HT-29 (cell line): ENCODE measurements around the gene ZNF805. TPM values are rescaled to one million over a fixed set of nuclear protein-coding genes. Genes with fewer than 3 reads are reported as not detected.
"Not testable (repeated sequence)": the region's sequence is repeated elsewhere in the genome, so short reads cannot be mapped to it uniquely, and the experiment has no call there.

Experiments used
- DNase-seq: peaks from one replicate; pipeline ENCODE4 v3.0.0-alpha.2; 2015; ENCODE audit warnings: low spot score
- total RNA-seq: library from RNA; depleted of rRNA; stranded (reverse); fragments of >200 nt; shearing (Covaris generic); gene quantifications from 2 replicates; pipeline ENCODE4 v1.2.3, GENCODE V29; 2014; rRNA removed

The ZNF805 gene
- total RNA-seq, result 9.3 and 13.5 TPM in 2 replicates

DNA sequence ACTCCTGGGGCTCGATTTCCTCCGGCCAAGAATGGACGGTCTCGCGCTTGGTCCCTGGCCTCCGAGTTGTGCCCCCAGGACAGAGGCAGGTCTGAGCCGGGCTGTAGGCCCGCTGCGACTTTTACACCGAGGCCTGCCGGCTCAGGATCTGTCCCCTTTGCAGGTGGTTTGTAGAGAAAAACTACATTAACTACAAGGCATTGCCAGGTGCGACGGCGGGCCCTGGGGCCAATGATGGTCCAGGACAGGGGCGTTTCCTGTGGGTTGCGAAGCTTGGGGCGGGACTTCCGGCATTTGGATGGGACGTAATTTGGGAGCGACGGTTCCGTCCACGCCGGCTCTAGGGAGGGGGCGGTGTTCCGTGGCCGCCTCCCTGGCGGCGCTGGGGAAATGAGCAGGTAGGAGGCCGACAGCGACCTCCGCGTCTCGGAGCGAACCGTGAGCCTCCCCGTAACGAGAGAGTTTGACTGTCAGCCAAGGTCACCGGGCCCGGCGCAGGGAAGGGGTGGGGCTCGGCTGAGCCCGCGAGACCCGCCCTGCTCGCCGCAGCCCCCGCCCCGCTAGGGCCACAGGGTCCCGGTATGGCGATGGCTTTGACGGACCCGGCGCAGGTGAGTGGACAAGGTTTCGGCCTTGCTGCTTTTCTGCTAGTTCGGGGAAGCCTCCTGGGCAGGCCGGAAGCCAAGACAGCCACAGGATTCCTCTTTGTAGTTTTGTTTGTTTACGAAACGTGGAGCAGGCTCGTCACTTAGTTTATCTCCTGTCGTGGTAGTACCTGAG lies at the start of gene ZNF805:
Gene ZNF805, plus strand, starts transcription at position 322 of the 780 bp plus-strand sequence. Its CDS starts 260 bp downstream, at position 582.
- peak; percentile 99 for DNase-seq

DNA sequence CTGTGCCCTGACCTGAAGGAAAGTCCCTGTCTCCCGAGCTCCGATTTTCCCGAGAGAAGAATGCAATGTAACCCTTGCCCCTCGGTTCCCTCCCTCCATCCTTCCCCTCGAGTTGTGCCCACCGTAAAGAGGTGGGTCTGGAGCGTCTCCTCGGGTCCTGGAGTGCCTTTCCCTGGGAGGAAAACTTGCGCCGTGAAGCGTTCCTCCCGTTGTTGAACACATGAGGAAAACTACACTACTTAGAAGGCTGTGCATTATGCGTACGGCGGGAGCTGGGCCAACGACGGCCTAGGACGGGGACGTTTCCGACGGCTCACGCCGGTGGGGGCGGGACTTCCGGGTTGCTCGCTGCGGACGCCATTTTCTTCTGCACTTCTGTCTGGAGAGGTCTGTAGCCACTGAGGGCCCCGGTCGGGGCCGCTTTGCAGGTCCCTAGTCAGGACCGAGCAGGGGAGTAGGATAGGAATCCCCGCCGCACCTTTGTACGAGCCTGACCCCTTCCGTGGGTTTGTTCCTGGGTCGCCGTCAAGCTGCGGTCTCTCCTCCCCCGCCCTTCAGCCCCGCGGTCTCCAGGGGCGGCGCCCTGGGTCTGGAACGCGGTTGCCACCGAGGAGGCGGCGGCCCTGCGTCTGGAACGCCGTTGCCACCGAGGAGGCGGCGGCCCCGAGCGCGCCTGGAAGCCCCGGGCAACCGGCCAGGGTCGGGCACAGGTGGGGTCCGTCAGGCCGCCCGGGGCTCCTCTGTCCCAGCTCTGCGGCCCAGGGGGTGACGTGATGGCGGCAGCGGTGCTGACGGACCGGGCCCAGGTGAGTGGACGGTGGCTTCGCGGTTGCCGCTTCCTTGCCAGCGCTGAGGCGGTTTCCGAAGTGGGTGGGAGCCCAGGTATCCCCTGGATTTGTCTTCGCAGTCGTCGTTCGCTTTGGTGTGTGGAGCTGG lies 49.0 kb upstream of the ZNF805 start, which contains the start of gene ZNF264:
Gene ZNF264, plus strand, starts transcription at position 360 of the 936 bp plus-strand sequence. Its CDS starts 414 bp downstream, at position 774.
- DNase-seq, result peak; percentile 86

- no peak for DNase-seq
These were observed 48.4 kb upstream of the ZNF805 start for GRCh38 chr19:57192077-57192420.

DNA sequence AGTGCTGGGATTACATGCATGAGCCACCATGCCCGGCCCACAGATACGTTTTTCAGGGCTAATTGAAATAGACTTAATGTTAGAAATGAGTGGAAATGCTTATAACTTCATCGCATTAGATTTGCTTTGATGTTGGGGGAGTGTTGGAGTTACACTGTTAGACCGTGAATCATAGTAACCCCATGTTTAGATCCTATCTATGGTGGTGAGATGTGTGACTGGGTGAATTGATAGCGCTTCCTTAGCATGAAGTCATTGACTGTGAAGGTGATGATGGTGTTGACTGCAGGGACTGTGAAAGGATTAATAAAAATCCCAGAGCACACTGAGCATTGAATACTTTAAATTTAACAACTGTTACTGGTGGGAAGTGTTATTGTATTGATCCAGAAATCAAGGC lies 47.4 kb upstream of the ZNF805 start:
- DNase-seq, result no peak

GRCh38 chr19:57197874-57198273 lies 42.6 kb upstream of the ZNF805 start:
- not testable (repeated sequence) for DNase-seq

DNA sequence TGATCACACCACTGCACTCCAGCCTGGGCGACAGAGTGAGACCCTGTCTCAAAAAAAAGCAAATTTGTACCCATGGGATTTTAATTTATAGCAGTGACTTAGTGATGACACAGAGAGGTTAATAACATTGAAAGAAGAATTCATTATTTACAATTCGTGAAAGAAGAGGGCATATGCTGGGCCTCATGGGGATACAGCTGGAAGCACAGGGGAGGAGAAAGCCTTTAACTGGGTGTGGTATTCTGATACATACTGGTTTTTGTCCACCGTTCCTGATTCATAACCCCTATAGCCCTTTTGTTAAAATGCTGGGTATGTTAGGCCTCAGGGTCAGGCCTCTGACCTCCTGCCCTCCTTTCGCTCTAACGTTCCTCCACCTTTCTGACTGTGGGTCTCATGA lies 38.3 kb upstream of the ZNF805 start:
- no peak for DNase-seq

DNA sequence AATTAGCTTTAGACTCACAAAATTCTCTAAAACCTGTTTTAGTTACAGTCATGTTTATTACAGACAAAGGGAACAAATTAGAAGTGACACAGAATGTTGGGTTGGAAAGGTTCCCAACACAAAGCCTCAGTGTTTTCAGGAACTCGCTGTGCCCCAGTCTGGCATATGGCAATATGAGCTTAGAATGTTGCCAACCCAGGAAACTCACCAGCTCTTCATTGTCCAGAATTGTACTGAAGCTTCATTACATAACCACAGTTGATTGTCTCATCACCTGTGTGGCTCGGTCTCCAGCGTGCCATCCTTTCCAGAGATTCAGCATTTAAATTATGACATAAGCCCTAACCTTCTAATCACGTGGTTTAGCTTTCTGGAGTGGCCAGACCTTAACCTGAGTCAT lies 30.1 kb upstream of the ZNF805 start:
- DNase-seq, result no peak

GRCh38 chr19:57212109-57212508 lies 28.3 kb upstream of the ZNF805 start:
- DNase-seq, result no peak

DNA sequence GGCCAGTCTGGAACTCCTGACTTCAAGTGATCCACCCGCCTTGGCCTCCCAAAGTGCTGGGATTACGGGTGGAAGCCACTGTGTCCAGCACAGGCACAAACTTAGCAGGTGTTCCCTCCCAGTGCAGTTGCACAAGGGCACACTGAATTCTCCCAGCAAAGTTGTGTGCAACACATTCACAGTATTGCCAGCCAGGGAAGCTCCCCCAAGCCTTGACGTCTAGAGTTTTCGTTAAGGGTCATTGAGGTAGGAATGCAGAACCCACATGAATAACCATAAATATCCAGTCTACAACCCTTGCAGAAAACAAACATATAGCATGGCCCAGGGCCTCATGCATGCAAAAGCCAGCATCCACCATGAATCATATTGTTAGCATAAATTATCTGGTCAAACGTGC lies 12.9 kb upstream of the ZNF805 start:
- DNase-seq, result no peak

DNA sequence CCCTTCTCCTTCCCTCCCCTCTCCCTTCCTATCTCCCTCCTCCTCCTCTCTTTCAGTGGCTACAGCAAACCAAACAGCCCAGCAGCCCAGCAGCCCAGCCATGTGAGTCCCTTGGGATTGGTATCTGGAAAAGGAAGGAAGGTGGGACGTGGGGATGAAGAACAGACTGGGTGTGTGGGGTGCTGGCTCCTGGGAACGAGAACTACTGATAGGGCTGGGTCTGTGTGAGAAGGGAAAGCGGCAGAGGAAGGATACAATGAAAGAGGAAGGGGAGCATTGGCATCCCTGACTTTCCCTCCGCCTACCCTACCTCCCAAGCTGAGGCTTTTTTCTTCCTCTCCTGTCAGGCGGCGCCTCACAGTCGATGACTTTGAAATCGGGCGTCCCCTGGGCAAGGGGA lies 8.7 kb upstream of the ZNF805 start:
- no peak for DNase-seq

DNA sequence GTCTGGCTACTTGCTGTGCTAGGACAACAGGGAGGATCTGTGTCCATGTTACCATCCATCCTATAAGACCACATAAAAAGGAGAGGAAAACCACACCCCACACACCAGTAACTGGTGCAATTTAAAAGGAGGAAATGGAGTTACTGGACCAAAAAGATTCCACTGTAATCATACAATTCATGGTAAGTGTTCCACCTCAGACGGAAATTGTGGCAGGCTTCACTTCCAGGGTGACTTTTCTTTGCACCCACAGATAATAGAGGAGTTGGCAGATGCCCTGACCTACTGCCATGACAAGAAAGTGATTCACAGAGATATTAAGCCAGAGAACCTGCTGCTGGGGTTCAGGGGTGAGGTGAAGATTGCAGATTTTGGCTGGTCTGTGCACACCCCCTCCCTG lies 7.2 kb upstream of the ZNF805 start:
- no peak for DNase-seq

DNA sequence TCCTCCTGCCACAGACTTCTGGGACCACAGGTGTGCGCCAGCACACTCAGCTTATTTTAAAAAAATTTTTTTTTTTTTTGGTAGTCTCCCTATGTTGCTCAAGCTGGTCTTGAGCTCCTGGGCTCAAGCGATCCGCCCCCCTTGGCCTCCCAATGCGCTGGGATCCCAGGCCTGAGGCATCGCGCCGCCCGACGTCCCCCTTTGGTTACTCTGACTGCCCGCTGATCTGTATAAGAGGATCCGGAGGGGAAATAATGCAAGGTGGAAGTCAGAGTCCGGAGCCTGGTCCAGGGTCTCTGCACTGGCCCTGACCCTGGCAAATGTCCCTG lies 486 bp upstream of the ZNF805 start:
- no peak for DNase-seq

DNA sequence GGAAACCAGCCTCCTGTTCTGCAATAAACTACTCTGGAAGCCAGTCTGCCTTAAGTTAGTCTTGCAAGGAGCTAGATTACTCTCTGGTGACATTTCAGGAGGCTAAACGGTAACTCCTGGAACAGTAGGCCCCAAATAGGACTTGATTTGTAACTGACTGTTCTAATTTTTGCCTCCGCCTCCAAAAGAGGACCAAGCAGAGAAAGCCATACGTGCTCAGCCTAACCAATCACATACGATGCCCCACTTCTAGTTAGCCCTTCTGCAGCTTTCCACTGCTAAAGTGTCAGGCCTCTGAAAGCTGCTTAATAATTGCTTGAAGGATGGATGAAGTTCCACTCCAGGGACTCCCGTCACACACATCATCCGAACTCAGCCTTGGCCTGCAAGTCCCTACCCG lies 744 bp downstream of the ZNF805 start:
- peak; percentile 22 for DNase-seq

DNA sequence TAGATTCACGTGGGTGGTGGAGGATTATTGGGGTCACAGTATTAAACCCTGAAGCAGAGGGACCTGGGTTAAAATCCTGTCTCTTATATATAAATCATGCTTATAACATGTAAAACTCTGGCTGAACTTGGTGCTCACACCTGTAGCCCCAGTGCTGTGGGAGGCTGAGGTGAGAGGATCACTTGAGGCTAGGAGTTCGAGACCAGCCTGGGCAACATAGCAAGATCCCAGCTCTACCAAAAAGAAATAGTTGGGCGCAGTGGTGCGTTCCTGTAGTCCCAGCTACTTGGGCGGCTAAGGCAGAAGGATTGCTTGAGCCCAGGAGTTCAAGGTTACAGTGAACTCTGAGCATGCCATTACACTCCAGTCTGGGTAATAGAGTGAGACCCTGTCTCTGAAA lies 2.4 kb downstream of the ZNF805 start:
- no peak for DNase-seq

- DNase-seq, result no peak
These were observed 4.1 kb downstream of the ZNF805 start for GRCh38 chr19:57244513-57244912.

- DNase-seq, result no peak
These were observed 4.6 kb downstream of the ZNF805 start for GRCh38 chr19:57245066-57245465.

DNA sequence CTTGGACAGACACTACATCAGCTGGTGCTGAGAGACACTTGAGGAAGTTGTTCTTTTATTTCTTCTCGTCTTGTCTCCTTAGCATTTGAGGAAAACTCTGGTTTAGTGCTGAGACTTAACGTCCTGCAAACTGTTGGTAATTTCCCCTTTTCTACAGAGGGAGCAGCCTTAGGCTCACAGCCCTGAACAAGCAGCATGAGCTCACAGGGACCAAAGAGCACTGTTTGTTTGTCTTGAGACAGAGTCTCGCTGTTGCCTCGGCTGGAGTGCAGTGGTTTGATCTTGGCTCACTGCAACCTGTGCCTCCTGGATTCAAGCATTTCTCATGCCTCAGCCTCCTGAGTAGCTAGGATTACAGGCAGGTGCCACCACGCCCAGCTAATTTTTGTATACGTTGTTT lies 5.5 kb downstream of the ZNF805 start:
- no peak for DNase-seq

- no peak for DNase-seq
These were observed 8.2 kb downstream of the ZNF805 start for GRCh38 chr19:57248646-57249045.

- no peak for DNase-seq
These were observed 8.9 kb downstream of the ZNF805 start for GRCh38 chr19:57249329-57249728.

DNA sequence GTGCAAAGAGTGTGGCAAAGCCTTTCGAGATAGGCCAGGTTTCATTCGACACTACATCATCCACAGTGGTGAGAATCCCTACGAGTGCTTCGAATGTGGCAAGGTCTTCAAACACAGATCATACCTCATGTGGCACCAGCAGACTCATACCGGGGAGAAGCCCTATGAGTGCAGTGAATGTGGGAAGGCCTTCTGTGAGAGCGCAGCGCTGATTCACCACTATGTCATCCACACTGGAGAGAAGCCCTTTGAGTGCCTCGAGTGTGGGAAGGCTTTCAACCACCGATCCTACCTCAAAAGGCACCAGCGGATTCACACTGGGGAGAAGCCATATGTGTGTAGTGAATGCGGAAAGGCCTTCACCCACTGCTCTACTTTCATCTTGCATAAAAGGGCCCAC lies 13.3 kb downstream of the ZNF805 start:
- DNase-seq, result not testable (repeated sequence)

DNA sequence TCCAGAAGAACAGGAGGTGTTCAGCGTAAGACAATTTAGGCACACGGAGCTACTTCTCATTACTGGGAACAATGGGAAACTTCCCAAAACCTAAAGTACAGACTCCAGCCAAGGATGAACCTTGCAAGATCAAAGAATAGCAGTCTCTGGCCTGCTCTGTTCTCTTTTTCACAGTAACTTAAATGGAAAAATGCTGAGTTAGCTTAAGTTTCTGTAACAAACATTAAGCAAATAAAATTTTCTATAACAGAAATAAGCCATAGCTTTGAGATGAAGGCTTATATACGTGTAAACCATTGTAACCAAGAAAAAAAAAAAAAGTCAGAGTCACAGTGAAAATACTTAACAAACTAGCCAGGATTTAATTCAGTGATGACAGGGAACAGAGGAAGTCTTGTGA lies 21.6 kb downstream of the ZNF805 start:
- DNase-seq, result no peak

DNA sequence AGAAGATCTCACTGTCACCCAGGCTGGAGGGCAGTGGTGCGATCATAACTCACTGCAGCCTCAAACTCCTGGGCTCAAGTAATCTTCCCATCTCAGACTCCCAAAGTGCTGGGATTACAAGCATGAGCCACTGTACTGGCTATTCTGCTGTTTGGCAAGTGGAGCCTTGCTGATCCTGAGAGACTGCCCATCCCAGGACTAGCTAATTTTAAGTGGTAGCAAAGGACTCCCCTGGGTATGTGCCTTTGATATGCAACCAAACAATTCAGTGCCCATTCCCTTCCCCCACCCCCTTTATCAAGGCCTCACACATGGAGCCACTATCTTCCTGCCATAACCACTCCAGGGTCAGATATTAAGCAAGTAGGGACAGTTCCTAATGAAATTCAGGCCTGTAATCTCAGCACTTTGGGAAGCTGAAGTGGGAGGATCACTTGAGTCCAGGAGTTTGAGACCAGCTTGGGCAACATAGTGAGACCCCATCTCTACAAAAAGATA lies 22.9 kb downstream of the ZNF805 start:
- no peak for DNase-seq

DNA sequence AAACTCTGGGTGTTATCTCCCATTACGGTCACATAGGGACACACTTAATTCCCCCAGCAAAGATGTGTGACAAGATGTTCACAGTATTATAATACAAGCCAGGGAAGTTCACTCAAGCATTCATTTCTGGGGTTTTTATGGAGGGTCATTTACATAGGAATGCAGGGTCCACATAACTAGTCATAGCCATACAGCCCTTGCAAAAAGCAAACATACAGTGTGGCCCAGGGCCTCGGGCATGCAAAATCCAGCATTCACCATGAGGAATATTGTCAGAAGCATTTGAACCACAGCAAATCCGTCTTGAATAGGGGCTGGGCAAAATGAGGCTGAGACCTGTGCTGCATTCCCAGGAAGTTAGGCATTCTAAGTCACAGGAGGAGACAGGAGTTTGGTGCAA lies 26.9 kb downstream of the ZNF805 start:
- DNase-seq, result no peak
